Measurements from ENCODE around the gene DNAJC21. TPM values are rescaled to one million over a fixed set of nuclear protein-coding genes. Genes with fewer than 3 reads are reported as not detected.

The DNAJC21 gene
- total RNA-seq, 2 donors from 2014 or later: 45.8 to 50.7 TPM

DNA sequence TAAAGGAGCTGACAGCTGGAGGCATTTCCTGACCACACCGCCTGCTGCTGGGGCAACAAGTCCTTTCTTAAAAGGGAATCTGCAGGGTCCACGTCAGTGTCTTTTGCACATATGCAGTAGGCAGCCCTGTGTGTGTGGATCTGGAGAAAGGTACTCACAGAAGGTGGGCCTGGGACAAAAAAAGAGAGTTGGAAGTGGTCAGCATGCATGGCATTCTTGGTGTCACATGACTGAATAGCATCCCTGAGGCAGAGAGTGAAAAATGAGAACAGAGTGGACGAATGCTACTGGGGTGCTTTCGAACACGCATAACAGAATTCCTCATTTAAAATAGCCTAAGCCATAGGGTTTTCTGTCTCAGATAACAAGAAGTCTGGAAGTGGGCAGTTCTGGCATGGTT is 47.0 kb downstream of the DNAJC21 start:
- Mint-ChIP-seq H3K27ac (no peak overlapping the region), H3K4me1 (ENCODE audit: low read depth in 2 of 2) (peaks cover 0 to 5% of the 10 kb centered on the region in 2 donors), H3K27me3 (peaks cover 7 to 22% of the 10 kb centered on the region in 2 donors), H3K4me3 (no peak overlapping the region), H3K9me3 (no peaks in the 10 kb centered on the region), H3K36me3 (no peaks in the 10 kb centered on the region)
- DNase-seq (ENCODE audit: low spot score) (no peak), ATAC-seq (no peak)

DNA sequence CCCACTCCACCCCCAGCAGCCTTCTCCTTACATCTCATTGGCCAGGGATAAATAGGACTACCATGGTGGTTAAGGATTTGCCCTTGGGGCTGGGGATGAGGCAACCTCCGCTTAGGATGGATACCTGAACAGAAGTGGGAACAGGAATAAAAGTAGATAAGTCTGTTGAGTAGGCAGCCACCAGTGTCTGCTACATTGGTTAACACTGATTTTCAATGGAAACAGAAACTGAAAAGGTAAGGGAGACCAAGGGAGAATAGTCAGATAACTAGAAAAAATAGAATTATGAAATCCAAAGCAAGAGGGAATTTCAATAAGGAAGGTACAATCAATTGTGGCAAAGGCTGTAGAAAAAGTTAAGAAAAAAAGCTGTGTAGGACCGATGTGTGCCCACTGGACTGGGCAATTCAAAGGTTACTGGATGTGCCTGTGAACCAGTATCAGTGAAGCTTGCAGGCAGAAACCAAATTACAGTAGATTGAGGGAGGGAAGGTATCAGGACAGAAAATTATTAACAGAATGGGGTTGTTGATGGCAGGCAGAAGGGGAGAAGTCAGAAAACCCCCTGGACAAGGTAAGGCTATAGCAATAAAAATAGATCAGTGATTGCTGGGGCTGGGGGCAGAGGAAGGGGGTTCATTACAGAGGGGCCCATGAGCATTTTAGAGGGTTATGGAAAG is 48.7 kb downstream of the DNAJC21 start:
- Mint-ChIP-seq H3K4me1 (ENCODE audit: low read depth in 2 of 2) (peaks cover 0 to 5% of the 10 kb centered on the region in 2 donors), H3K4me3 (no peak overlapping the region), H3K27ac (no peak overlapping the region), H3K27me3 (peaks cover 7 to 22% of the 10 kb centered on the region in 2 donors), H3K36me3 (no peaks in the 10 kb centered on the region), H3K9me3 (no peaks in the 10 kb centered on the region)
- no peak for ATAC-seq
- DNase-seq (ENCODE audit: low spot score): no peak

DNA sequence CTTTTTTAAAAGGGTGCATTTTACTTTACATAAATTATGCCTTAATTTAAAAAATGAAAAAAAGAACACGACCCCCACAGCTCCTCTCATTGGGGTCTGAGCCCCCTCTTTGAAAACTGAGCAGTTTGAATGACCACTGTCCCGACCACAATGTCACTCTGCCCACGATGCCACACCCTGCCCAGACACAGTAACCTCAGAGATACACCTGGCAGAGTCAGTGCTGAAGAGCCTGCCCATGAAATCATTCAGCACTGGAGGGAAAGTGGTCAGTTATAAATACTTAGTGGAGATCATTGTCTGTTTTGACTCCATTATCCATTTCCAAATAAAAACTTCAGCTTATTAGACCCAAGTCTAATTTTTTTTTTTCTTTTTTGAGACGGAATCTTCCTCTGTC is 49.3 kb downstream of the DNAJC21 start:
- Mint-ChIP-seq H3K4me1 (ENCODE audit: low read depth in 2 of 2) (peaks cover 0 to 5% of the 10 kb centered on the region in 2 donors), H3K36me3 (no peaks in the 10 kb centered on the region), H3K27me3 (peaks cover 7 to 22% of the 10 kb centered on the region in 2 donors), H3K4me3 (no peak overlapping the region), H3K27ac (no peak overlapping the region), H3K9me3 (no peaks in the 10 kb centered on the region)
- ATAC-seq (no peak), DNase-seq (ENCODE audit: low spot score) (no peak)

DNA sequence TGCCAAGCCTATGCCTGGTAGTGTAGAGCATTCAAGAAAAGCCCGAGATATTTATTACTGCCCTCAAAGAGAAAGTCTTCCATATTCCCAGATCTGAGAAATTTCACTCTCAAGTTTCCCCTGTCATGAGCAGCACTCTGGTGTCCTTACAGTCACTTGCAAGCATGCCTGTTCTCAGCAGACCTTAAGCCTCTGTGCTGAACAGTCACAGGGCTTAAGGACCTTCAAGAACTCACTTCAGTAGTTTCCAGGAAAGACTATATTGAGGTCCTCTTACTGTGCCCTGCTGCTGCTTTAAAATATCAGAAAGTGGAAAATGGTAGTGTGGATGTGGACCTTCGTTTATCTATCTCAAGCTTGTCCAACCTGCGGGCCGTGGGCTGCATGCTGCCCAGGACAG is 53.5 kb downstream of the DNAJC21 start:
- ATAC-seq: no peak
- Mint-ChIP-seq H3K9me3 (peaks cover 11% of the 10 kb centered on the region), H3K36me3 (peaks cover 13% of the 10 kb centered on the region), H3K4me3 (no peak overlapping the region), H3K27me3 (peaks cover 10 to 27% of the 10 kb centered on the region in 2 donors), H3K27ac (no peak overlapping the region), H3K4me1 (ENCODE audit: low read depth in 2 of 2) (peaks cover 0 to 4% of the 10 kb centered on the region in 2 donors)
- DNase-seq (ENCODE audit: low spot score): no peak

DNA sequence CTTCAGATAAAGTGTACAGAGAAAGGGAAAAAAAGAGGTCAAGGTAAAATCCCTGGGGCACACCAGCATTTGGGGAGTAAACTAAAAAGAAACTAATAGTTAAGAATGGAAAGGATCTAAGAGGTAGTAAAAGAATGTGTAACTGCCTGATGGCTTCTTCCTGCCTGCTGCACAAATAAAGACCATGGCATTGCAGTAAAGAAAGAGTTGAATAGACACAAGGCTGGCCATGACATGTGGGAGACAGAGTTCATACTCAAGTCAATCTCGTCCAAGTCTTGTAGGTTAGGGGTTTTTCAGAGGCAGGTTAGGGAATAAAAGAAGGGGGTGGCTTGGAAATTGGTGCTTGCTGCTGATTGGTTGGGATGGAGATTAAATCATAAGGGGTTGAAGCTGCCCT is 57.6 kb downstream of the DNAJC21 start:
- DNase-seq (ENCODE audit: low spot score): no peak

DNA sequence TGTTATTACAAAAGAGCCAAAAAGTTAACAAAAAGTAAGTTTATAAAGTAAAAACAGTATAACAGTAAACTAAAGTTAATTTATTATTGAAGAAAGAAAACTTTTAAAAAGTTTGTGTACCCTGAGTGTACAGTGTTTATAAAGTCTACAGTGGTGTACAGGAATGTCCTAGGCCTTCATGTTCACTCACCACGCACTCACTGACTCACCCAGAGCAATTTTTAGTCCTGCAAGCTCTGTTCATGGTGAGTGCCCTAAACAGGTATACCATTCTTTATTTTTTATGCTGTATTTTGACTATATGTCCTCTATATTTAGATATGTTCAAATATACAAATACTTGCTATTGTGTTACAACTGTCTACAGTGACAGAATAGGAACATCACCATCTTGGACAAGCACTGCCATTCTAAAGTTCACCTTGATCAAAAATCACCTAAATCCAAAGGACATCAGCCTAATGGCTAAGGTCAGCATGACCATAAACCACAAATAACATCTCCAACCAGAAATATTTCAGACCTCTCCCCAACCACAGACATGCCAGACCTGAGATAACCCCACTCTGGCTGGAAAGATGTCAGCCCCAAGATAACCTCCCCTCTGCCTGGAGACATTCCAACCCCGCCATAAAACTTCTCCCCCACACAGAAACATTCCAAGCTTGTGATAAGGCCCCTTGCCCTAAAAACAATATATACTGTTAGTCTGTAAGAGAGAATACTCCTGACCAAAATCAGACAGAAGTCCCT is 62.3 kb downstream of the DNAJC21 start:
- DNase-seq (ENCODE audit: low spot score) (no peak), ATAC-seq (no peak)
- H3K4me3 Mint-ChIP-seq: no peak overlapping the region
- H3K27ac Mint-ChIP-seq: no peak overlapping the region
- peaks cover 6% of the 10 kb centered on the region for H3K9me3 Mint-ChIP-seq
- peaks cover 35 to 44% of the 10 kb centered on the region in 2 donors for H3K27me3 Mint-ChIP-seq
- H3K36me3 Mint-ChIP-seq: peaks cover 10% of the 10 kb centered on the region
- no peaks in the 10 kb centered on the region for H3K4me1 Mint-ChIP-seq (ENCODE audit: low read depth in 2 of 2)

More for the DNA sequence above, 57.6 kb downstream of the DNAJC21 start:
- Mint-ChIP-seq H3K27me3 (peaks cover 20 to 37% of the 10 kb centered on the region in 2 donors), H3K27ac (no peak overlapping the region), H3K4me1 (ENCODE audit: low read depth in 2 of 2) (no peaks in the 10 kb centered on the region), H3K4me3 (no peak overlapping the region), H3K36me3 (peaks cover 13% of the 10 kb centered on the region), H3K9me3 (peaks cover 11% of the 10 kb centered on the region)
- no peak for ATAC-seq

DNA sequence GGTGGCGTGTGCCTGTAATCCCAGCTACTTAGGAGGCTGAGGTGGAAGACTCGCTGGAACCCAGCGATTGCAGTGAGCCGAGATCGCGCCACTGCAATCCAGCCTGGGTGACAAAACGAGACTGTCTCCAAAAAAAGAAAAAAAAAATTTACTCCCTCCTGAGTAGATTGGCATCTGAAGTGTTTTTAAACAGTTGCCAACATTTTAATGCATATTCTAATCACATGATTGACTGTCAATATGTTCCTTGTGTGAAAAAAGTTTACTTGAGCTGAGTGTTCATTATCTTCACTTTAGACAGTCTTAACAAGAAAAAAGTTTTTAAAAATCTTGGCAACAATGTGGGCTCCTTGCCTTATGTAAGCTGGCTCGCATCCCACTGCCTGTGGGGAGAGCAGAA is 64.6 kb downstream of the DNAJC21 start:
- H3K4me1 Mint-ChIP-seq (ENCODE audit: low read depth in 2 of 2): no peaks in the 10 kb centered on the region
- H3K9me3 Mint-ChIP-seq: no peaks in the 10 kb centered on the region
- H3K27ac Mint-ChIP-seq: no peak overlapping the region
- no peak for ATAC-seq
- peaks cover 23 to 24% of the 10 kb centered on the region in 2 donors for H3K27me3 Mint-ChIP-seq
- DNase-seq (ENCODE audit: low spot score): no peak
- H3K4me3 Mint-ChIP-seq: no peak overlapping the region
- H3K36me3 Mint-ChIP-seq: no peaks in the 10 kb centered on the region

DNA sequence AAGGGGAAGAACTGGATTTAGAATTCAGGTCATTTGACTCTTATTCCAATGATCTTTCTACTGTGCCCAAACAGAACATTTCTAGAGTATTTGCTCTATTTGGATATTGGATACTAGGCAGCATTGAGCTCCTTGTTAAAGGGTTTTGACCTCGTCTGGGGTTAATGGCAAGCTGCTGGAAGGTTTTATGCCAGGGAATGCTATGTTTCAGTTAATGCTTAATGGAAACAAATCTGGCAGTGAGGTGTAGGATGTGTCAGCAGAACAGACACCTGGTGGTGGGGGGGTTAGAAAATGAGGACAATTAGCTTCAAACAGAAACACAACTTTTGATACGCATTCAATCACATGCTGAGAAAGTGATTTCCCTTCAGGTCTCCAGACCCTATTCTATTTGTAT is 66.9 kb downstream of the DNAJC21 start:
- ATAC-seq (no peak), DNase-seq (ENCODE audit: low spot score) (no peak)
- Mint-ChIP-seq H3K27ac (no peak overlapping the region), H3K4me1 (ENCODE audit: low read depth in 2 of 2) (no peaks in the 10 kb centered on the region), H3K9me3 (no peaks in the 10 kb centered on the region), H3K27me3 (peaks cover 26 to 32% of the 10 kb centered on the region in 2 donors), H3K4me3 (no peak overlapping the region), H3K36me3 (no peaks in the 10 kb centered on the region)

DNA sequence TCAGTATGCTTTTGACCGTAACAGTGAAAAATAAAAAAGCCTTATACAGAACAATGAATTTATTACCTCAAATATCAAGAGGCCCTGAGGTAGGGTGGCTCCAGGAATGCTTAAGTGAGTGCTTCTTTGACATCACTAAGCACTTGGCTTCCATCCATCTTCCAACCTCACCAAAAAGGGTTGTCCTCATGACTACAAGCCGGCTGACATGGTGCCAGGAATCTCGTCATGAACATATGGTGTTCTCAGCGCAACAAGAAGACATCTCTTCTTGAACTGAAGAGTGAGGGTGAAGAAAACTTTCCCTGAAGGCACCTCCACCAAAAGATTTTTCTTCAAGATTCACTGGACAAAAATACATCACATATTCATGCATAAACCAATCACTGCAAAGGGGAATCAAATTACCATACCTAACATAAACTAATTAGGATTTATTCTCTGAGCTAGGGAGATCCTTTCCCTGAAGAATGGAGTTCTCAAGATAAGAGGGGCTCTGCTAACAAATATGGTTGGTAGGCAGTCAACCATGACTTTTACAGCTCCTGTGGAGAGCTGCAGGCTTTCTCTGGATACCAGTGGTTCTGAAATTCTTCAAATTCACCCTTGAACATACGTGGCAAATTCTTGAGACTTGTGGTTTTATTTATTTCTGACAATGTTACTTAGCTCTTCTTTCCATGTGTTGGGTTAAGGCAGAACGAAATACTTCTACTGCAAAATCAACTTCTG is 68.9 kb downstream of the DNAJC21 start:
- no peak overlapping the region for H3K27ac Mint-ChIP-seq
- ATAC-seq (no peak), DNase-seq (ENCODE audit: low spot score) (no peak)
- H3K27me3 Mint-ChIP-seq: peaks cover 26 to 37% of the 10 kb centered on the region in 2 donors
- no peak overlapping the region for H3K4me3 Mint-ChIP-seq
- H3K36me3 Mint-ChIP-seq: no peaks in the 10 kb centered on the region
- no peaks in the 10 kb centered on the region for H3K4me1 Mint-ChIP-seq (ENCODE audit: low read depth in 2 of 2)
- no peaks in the 10 kb centered on the region for H3K9me3 Mint-ChIP-seq

DNA sequence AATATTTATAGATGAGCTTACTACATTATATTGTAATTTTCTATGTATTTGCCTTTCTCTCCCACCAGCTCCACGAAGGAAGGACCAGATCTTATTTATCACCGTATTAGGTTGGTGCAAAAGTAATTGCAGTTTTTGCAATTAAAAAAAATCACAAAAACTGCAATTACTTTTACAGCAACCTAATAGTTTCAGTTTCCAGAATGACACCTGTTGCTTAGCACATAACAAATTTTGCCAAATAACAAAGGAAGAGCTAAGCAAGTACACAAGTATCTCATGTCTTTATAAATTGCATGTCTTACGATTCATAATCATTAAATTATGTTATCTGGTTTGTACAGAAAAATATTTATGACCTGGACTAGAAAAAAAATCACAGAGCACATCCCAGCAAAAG is 72.5 kb downstream of the DNAJC21 start:
- DNase-seq (ENCODE audit: low spot score) (no peak), ATAC-seq (no peak)
- no peaks in the 10 kb centered on the region for H3K9me3 Mint-ChIP-seq
- H3K27ac Mint-ChIP-seq: no peak overlapping the region
- H3K36me3 Mint-ChIP-seq: no peaks in the 10 kb centered on the region
- no peaks in the 10 kb centered on the region for H3K4me1 Mint-ChIP-seq (ENCODE audit: low read depth in 2 of 2)
- no peak overlapping the region for H3K4me3 Mint-ChIP-seq
- peaks cover 23 to 30% of the 10 kb centered on the region in 2 donors for H3K27me3 Mint-ChIP-seq

DNA sequence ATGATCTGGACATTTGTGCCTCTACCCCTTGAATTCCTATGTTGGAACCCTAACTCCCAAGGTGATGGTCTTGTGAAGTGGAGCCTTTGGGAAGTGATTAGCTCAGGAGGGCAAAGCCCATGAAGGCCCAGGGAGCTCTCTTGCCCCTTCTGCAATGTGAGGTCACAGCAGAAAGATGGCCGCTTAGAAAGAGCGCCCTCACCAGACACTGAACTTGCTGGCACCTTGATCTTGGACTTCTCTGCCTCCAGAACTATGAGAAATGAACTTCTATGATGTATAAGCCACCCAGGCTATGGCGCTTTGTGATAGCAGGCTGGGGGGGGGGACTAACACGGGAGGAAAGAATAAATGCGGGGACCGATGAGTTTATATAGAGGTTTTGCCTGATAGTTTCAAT is 73.1 kb downstream of the DNAJC21 start:
- ATAC-seq (no peak), DNase-seq (ENCODE audit: low spot score) (no peak)
- no peaks in the 10 kb centered on the region for H3K36me3 Mint-ChIP-seq
- H3K27ac Mint-ChIP-seq: no peak overlapping the region
- no peak overlapping the region for H3K4me3 Mint-ChIP-seq
- H3K9me3 Mint-ChIP-seq: no peaks in the 10 kb centered on the region
- peaks cover 23 to 30% of the 10 kb centered on the region in 2 donors for H3K27me3 Mint-ChIP-seq
- H3K4me1 Mint-ChIP-seq (ENCODE audit: low read depth in 2 of 2): no peaks in the 10 kb centered on the region

DNA sequence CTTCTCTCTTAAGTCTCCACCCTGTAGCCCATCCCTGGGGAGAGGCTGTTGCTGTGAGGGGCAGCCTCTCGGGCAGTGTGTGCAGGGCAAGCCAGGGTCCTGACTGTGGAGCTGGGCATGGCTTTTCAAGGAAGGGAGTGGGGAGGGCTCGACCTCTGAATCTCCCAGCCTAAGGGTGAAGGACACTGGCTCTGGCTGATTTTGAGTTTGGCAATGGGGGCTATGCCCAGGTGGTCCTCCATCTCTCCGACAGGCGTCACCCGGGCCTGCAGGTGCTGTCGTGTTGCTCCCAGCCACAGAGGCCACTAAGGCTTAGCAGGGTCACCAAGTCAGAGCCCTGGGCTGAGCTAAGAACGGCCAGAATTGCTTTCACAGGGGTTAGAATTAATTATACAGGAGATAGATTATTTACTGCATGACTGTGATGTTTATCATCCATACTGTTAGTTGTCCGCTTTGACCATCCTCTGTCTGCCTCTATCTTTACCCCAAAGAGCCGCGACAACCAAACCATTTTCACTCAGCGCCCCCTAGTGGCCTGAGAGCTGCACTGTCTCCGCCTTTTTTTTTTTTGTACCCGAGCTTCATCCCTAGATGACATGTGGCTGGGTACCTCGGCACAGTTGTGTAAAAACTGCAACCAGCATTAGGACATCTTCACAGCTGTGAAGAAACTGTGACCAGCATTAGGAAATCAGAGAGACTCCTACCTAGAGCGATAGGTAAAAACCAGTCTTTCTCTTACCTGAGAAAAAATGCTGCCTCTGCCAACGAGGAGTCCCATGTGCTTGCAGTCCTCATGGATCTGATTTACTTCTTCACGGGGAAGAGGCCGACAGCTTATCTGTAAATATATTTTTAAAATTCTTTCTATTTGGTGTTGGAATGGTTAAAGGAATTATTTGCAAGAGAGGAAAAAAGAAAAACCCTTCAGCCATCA is 73.9 kb downstream of the DNAJC21 start:
- peak; percentile 60 to 69 for ATAC-seq
- no peaks in the 10 kb centered on the region for H3K9me3 Mint-ChIP-seq
- no peak for DNase-seq (ENCODE audit: low spot score)
- peaks cover 27 to 30% of the 10 kb centered on the region in 2 donors for H3K27me3 Mint-ChIP-seq
- H3K27ac Mint-ChIP-seq: no peak overlapping the region
- H3K4me1 Mint-ChIP-seq (ENCODE audit: low read depth in 2 of 2): no peaks in the 10 kb centered on the region
- no peak overlapping the region for H3K4me3 Mint-ChIP-seq
- H3K36me3 Mint-ChIP-seq: no peaks in the 10 kb centered on the region

DNA sequence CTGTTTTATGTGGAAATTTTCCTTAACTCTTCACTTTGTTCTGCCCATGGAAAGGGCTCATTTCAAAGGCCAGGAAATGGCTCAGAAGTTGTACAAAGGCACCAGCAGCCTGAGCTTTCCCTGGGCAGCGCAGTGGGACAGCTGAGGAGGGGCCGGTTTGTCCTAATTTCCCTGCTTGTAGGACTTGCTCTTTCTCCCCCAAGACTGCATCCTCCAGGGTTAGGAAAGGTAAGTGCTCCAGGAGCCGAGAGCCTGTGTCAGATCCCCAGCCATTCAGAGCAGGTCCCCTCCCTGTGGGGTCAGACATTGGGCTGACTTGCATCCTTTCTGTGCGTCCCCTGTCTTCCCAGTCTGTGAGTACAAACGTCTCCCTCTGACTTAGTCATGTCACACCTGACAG is 74.8 kb downstream of the DNAJC21 start:
- H3K27ac Mint-ChIP-seq: no peak overlapping the region
- H3K4me3 Mint-ChIP-seq: no peak overlapping the region
- H3K4me1 Mint-ChIP-seq (ENCODE audit: low read depth in 2 of 2): no peaks in the 10 kb centered on the region
- H3K36me3 Mint-ChIP-seq: no peaks in the 10 kb centered on the region
- peaks cover 27 to 38% of the 10 kb centered on the region in 2 donors for H3K27me3 Mint-ChIP-seq
- no peaks in the 10 kb centered on the region for H3K9me3 Mint-ChIP-seq
- no peak for DNase-seq (ENCODE audit: low spot score)
- no peak for ATAC-seq
